Activated T-helper 9 cell treated with anti-CD3 and anti-CD28 coated beads, Interleukin-2, amount 50 U/mL, for 16 hours (primary cell): ENCODE data around the gene UMAD1.

Experiments used
- DNase-seq: peaks from one replicate; pipeline ENCODE4 v3.0.0-alpha.2; 2020; ENCODE audit warnings: low read depth

Gene UMAD1

GRCh38 chr7:7883394-7883793 lies 242.8 kb downstream of the UMAD1 start:
- no peak for DNase-seq

- DNase-seq = no peak
Measured at GRCh38 chr7:7884855-7885254, 244.3 kb downstream of the UMAD1 start.

DNA sequence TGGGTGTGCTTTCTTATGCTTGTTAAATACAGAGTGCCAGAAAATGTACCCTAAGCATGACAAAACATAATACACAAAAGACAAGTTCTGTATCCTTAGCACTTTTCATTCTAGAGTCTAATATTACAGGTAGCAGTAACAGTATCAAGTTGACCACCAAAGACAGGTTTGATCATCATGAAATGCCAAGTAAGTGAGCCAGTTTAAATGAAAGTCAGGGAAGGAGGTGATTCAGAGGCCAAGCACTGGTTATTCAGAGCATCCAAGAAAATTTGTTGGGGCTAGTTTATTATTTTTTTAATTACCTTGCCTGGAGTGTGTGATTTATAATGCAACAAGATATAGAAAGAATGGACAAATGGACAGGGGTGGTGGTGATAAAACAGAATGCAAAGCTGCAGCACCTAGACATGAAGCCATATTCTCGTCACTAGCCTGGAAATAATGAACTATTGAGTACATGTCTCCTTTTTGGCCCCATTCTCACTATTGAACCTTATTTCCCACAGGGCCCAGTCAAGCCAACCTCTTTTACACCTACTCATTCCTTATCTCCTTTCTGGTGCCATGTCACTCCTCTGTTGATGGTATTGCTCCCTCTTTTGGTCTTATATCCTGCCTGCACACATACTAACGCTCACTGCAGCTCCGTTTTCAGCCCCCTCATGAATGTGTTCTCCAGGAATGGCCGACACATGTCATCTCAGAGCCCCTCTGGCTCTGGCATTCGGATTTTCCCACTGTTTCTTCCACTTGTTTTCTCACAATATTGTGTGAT lies 249.4 kb downstream of the UMAD1 start:
- no peak for DNase-seq

- DNase-seq = no peak
Measured at GRCh38 chr7:7895004-7895650, 254.6 kb downstream of the UMAD1 start.

DNA sequence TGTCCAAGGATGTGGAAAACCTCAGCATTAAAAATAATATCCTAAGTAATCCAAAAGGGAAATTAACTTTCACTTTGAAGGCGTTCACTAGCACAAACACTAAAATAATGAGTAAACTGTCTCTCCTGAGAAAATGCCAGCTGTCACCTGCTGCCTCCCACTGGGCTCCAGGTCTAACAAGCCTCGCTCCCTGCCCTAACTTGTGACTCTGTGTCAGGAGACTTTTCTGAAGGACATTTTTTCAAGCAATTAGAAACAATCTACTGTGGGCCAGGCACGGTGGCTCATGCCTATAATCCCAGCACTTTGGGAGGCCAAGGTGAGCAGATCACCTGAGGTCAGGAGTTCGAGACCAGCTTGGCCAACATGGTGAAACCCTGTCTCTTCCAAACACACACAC lies 255.2 kb downstream of the UMAD1 start:
- DNase-seq = no peak

- DNase-seq = no peak
Measured at GRCh38 chr7:7897509-7897908, 257.0 kb downstream of the UMAD1 start.

GRCh38 chr7:7897949-7898515 lies 257.5 kb downstream of the UMAD1 start:
- no peak for DNase-seq

DNA sequence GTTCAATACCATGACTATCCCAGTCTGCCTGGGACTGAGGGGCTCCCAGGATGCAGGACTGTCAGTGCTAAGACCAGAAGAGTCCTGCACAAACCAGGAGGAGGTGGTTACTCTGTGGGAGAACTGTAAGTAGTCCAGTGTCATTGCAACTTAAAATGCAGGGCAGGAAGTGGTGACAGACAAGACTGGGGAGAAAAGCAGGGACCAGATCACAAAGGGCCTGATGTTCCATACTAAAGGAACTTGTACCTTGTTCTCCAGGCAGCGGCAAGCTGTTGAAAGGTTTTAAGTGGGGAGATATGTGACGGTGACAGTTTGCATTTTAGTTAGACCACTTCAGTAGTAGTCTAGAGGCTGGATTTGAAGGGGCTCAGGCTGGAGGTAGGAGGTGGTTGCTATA lies 262.3 kb downstream of the UMAD1 start:
- no peak for DNase-seq

DNA sequence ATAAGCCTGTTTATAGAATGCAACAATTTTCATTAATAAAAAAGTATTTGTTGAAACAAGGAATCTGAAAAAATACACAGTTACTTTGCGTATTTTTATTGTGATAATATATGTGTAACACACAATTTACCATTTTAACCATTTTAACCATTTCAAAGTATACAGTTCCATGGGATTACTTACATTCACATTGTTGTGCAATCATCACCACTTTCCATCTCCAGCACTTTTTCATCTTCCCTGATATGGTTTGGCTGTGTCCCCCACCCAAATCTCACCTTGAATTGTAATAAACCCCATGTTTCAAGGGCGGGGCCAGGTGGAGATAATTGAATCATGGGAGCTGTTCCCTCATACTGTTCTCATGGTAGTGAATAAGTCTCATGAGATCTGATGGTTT lies 266.8 kb downstream of the UMAD1 start:
- DNase-seq = no peak

DNA sequence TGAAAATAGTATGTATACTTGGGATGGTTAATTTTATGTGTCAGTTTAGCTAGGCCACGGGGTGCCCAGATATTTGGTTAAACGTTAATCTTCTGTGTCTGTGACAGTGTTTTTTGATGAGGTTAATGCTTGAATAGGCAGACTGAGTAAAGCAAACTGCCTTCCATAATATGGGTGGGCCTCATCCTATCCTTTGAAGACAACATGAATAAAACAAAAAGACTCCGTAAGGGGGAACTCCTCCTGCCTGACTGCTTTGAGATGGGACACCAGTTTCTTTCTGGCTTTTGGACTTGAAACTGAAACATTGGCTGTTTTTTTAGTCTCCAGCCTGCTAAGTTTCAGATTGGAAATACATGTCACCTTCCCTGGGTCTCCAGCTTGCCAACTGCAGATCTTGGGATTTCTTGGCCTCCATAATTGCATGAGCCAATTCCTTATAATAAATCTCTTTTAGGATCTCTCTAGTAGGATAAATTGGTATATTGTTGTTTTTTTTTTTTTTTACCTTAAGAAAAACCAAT lies 268.1 kb downstream of the UMAD1 start:
- no peak for DNase-seq

- no peak for DNase-seq
Measured at GRCh38 chr7:7909376-7909775, 268.8 kb downstream of the UMAD1 start.

DNA sequence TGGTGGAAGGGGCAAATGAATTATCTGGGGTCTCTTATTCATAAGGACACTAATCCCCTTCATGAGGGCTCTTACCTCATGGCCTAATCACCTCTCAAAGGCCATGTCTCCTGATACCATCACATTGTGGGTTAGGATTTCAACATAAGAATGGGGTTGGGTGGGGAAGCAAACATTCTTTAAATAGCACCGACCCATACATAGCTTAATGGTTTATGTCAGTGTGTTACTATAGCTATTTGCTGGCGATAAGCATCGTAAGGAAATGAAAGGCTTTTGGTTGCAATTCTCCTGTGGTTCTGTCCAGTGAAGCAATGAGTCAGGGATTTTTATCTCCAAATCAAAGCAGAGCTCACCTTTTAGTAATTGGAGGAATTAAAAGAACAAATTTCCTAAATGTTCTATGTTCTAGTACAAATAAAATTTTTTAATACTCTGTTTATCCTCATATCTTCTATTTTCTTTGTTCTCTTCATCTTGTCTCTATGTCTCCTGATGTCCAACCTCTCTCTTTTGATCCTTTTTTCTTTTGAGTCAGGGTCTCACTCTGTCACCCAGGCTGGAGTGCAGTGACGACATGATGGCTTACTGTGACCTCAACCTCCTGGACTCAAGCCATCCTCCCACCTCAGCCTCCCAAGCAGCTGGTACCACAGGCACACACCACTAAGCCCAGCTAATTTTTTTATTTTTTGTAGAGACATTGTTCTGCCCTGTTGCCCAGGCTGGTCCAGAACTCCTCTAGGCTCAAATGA lies 271.0 kb downstream of the UMAD1 start:
- no peak for DNase-seq

DNA sequence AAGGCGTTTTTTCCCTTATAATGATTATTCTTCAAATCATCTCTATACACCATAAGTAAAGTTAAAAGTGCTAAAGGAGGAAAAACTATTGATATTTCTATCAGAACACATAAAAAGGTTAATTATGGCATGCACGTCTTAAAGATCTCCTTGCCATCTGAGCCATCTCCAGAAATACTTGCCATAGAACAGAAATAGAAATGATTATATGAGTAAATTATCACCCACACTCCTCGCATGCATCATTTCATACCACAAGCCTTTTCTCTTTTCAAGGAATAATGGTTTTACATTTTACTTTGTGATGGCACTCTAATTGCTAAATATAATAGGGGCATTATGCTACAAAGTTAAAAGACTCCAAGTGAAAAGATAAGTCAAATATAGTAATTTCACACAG lies 272.4 kb downstream of the UMAD1 start:
- DNase-seq = no peak

GRCh38 chr7:7913504-7913903 lies 273.0 kb downstream of the UMAD1 start:
- DNase-seq = no peak

DNA sequence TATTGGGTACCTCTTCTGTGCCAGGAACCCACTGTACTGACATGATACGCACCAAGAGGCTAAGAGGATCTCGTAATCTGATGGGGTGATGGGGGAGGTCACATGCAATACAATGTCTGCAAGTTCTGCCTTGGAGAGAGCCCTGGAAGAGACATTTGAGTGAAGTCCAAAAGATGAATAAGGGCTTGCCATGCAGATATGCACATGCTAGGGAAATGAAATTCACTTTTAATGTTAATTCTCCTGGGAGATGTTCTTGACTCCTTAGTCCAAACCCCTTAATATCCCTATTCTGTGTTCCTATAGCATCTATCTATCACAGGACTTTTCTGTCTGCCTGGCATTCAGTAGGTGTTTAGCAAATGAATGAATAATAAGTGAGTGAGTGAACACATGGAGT lies 274.0 kb downstream of the UMAD1 start:
- no peak for DNase-seq

GRCh38 chr7:7916064-7916463 lies 275.5 kb downstream of the UMAD1 start:
- no peak for DNase-seq

- no peak for DNase-seq
Measured at GRCh38 chr7:7917593-7917992, 277.0 kb downstream of the UMAD1 start.

GRCh38 chr7:7918736-7919448 lies 278.3 kb downstream of the UMAD1 start:
- DNase-seq = no peak

GRCh38 chr7:7919449-7919945 lies 278.9 kb downstream of the UMAD1 start:
- DNase-seq = no peak

- no peak for DNase-seq
Measured at GRCh38 chr7:7920056-7920455, 279.5 kb downstream of the UMAD1 start.

- DNase-seq = no peak
Measured at GRCh38 chr7:7920481-7920880, 279.9 kb downstream of the UMAD1 start.

DNA sequence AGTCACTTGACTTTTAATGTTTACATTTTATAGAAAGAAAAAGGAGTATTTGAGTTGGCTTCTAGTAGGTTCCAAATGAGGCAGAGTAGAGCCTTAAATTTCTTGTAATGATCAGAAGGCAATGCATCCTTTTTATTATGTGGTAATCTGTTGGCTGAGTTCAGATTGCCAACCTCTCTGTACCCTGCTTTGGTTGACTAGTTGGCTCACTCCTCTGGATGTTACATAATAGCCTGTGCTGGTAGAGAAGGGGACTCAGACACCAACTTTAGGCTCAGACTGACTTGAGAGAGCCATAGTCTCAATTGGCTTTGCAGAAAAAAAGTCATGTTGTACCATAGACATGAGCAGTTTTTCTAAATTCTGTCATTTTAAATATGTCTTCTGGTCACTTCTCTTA lies 281.3 kb downstream of the UMAD1 start:
- DNase-seq = no peak
